Gastroesophageal sphincter (tissue), 3 donors: ENCODE data around the gene LRFN2.

Source experiments
- CTCF ChIP-seq, 4 experiments: fragments of 200-600 bp in 2 of 4; fragments of 450-650 bp in 2 of 4; sonication (generic) in 1 of 4; IDR thresholded peaks; one replicate each; pipeline ENCODE4 v1.5.1; 2017 to 2019; ENCODE audit warnings: antibody characterized with exemption in 4 of 4, mild to moderate bottlenecking in 2 of 4, moderate library complexity in 2 of 4
- EP300 ChIP-seq: sonication (generic); formaldehyde crosslinking; IDR thresholded peaks from one replicate; pipeline ENCODE4 v1.6.1; 2017; ENCODE audit warnings: antibody characterized with exemption, mild to moderate bottlenecking

- TF ChIP-seq EP300 (no peak), CTCF (IDR thresholded peaks at IDR 0.05) (no peak)
Observed at GRCh38 chr6:40630488-40630887, 43.3 kb upstream of the LRFN2 start.
